SK-N-DZ (cell line): ENCODE results near the gene SLC8A1.

Experiments used
- DNase-seq: peaks from one replicate; pipeline ENCODE4 v3.0.0-alpha.2; 2015; ENCODE audit warnings: low spot score

The SLC8A1 gene

DNA sequence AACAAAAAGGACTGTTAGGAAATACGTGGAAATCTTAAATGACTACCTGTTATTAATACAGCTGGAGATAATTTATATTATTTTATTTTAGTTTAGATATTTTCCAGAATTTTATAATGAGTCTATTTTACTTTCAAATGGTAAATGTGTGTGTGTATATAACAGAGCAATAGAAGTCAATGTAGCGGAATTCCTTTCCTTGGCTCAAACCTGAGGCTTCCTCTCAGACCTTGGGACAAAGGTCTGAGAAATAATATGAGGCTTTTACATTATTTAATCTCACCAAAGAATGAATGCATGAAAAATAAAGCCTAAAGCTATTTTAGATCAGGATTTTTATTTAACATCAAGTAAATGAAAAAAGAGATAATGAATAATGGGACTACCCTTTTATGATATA, 65.7 kb downstream of the SLC8A1 start:
- no peak for DNase-seq

DNA sequence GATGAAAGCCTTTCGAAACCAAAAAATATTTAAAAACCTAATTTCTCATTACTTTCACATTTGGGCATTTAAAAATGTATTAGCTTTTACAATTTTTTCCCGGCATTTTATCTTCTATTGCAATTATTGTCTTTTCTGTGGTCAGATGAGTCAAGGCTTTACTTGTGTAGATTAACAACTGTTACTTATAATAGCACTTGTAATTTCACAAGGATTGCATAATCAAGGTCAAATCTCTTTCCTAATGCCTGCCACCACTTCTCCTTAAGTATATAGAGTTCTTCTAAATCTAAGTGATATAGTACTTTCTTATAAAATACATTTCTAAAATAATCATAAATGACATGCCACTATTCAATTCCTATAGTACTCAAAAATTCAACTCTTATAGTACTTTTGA, 67.2 kb downstream of the SLC8A1 start:
- no peak for DNase-seq

DNA sequence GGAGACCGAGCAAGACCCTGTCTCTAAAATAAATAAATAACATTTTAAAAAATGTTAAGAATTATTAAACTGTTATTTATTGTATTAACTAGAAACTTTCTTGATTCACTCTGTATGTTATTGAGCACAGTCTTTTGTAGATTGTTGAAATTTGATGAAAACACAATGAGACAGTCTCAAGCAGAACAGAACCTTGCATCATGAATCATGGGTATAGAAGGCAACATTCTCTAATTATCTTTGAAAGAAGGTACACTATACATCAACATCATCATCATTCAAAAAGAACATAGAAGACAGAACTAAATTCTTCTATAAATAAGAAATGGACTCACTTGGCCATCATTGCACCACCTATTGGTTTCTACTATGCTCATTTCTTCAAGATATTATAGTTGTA, 67.7 kb downstream of the SLC8A1 start:
- no peak for DNase-seq

DNA sequence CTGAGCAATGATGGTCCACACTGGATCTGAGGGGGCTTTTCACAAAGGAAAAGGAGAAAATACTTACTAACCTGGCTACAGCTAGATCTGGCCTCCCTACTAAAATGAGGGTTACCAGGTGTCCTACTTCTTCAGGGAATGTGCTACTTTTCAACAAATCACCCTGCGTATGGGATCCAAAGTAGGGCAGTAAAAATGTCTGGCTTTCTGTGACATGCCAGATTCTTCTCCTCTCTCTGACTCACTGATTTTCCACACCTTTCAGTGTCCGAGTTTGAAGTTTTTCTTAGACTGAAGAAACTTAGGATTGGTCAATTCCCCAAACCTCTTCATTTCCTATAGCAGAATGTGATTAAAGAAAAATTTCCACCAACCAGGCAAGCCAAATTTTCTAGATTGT, 71.2 kb downstream of the SLC8A1 start:
- DNase-seq: peak; percentile 25

DNA sequence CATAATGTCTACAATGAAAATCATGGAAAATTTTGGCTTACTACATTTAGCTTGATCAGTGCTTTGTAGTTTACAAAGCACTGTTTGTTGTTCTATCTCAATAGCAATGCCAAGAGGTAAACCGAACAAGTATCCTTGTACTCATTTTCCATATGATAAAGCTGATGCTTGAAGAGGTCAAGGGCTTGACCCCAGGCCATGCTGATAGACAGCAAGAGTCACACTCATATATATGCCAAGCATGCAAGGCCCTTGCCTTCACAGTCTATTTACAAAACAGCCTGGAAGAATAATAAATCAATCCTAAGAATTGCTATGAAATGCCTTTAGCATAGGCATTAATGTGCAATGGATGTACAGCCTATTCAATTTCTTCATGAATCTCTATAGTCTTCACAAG, 71.8 kb downstream of the SLC8A1 start:
- no peak for DNase-seq

DNA sequence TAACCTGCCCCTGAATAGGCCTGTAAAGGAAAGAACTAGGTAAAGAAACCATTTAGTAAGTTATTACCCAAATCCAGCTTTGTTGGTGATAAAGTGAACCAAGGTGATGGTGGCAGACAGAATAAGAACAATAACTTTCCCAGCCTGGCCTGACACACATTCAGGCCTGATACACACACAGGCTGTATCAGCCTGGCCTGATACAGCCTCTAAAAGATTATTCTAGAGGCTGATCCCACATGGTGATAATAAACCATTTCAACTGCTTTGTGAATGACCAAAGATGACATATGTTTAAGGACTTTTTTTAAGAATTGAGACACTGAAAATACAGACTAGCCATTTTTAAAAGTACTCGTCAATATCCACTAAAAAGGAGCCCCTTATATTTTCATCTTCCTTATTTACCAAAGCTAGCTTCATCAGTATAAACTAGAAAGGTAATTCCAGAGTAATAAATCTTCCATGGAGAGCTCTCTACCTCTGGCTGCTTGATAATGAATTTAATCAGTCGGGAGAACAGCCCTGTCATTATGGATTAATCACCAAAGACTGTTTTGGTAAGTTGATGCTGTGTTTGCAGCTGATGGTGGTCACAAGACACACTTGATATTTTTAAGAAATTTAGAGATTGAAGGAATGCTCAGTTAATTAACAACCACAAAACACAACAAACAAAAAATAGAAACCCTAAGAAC, 77.2 kb downstream of the SLC8A1 start:
- no peak for DNase-seq

DNA sequence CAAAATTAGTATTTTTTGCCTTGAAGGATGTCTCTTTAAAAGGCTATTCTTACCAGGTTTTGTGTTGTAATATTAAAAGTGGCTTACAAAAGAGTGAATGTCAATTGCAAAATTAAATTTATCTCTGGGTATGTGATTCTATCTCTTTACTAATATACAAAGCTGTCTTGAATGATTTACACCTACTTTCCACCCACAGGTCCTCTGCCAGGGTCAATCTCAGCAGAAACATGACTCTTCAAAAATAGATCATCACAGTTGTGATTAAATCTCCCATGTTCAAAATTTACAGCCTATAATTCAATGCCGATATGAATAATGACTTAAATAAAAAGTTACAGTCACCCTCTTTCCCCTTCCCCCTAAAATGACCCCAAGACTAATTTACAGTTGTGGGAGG, 78.8 kb downstream of the SLC8A1 start:
- peak; percentile 75 for DNase-seq

DNA sequence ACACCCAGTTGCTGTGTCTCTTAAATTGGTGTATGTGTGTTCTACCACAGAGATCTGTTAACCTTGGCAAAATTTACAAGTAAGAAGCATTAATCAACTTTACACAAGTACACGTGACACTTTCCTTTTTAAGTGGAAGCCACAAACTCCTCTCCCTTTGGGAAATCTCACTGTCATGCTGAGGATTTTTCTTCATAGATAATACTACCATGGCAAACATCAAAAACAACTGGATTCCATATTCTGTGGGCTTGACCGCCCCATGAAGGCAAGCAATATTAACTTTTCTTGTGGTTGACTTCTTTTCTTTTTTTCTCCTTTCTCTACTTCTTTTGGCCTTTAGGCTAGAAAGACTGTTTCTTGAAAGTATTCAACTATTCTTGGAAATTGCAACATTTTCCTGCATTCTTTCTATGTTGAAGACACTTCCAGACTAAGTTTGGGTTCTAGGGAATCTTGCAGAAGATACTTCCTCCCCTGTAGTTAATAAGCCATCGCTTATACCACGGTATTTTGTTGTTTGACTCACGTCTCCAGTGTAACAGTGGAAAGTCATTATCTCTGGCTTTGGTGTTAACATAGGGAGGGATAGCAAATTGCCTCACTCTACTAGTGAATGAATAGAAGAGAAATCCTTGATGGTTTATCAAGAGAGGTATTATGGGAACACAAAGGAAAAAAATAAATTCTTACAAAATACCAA, 79.5 kb downstream of the SLC8A1 start:
- DNase-seq: no peak

DNA sequence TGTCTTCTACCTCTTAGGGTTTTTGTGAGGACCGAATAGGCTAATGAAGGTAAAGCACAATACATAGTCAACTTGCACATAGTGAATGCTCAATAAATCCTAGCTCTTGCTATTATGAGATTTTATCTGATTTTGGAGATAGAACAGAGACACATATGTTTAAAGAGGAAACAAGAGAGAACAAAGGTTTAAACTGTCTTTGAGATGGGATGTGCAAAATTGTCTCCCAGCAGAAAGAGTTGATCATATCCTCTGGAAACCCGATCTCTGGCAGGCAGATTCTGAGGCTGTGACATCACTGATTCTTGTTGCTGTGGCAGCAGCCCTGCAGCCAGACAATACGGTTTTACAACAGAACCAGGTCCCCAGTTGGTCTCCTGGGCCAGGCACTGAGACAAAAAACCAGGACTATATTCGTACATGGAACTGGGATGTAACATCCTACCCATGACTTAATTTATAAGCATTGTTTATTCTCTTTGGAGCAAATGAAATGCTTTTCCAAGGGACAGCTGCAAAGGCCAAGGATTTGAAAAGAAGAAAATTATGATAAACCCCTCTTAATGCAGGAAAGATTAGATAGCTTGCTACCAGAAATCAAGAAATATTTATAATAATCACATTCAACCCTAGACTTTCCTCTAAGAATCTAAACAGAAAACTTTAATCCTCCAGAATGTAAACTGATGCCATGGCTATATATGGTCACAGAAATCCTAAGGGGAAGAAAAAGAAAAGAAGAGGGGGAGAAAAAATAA, 80.2 kb downstream of the SLC8A1 start:
- DNase-seq: peak; percentile 70

DNA sequence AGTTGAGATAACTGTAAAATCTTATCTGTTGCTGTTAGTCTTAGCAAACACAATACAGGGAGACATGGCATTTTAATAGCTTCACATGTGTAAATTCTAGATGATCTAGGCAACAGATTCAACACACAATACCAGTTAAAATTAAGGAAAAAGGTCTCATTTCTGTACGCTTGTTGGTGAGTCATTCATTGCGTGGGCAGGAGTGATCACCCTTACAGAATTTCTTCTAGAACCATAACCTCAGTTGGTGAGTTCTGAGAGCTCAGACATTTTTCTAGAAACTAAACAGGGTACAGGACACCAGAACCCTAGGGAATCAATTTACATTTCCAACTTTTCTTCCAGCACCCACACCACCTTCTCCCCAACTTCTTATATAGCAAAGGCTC, 81.9 kb downstream of the SLC8A1 start:
- no peak for DNase-seq

DNA sequence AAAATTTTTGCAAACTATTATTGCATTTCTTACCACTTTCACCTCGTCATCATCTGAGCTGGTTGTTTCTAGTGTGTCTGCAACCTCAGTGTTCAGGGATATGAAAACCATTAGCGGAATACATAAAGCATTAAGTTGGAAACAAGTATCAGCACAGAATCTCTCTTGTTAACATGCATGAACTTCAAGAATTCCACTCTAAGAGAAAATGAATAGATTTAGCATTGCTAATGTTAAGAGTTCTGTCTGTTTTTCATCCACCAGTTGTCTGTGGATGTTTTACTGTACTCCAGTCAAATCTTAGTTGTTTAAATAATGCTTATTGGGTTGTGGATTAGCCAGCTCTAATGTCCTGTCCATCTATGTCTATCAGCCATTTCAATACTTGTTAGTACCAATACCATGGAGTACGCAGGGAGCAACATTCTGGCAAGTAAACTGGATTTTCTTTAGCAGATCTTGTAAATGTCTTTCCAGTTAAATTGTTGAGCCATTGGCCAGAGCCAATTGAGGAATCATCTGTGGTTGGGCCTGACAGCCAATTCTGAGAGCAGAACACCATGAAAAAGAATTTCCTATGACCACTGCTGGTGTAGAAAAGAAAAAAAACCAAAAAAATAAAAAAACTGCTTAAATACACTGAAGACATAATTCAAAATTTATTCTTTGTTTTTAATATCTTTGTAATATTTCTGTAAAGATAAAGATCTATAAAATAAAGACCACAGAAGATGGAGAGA, 82.5 kb downstream of the SLC8A1 start:
- no peak for DNase-seq

DNA sequence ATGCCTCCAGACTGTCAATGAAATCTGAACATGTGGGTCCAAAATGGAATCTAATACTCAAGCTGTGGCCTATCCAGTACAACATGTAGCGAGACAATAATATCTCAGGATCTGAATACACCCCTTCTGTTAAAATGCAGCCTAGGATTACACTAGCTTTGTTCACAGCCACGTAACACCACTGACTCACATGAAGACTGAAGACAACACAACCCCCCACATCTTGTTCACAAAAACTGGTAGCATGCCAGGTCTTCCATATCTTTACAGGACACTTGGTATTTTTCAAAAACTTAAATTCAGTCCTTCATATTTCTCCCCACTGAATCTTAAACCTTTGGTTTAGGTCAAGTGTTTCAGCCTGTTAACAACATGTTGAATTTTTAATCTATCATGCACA, 84.2 kb downstream of the SLC8A1 start:
- no peak for DNase-seq

DNA sequence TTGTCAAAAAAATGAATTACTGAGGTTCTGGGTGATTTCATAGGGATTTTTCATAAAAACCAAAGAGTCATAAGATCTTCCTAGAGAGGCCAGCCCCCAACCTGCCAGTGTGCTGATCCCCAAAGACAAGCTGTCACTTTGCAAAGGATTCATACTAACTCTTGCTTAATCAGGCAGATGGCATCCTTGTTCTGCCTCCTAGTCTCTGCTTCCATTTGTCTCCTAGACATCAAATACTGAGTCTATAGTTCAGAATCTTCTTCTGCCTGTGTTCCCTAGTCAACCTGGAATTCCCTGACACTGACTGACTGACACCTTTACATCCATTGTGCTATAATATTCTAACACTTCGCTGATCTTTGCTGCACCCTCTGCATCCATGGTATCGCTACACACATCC, 84.9 kb downstream of the SLC8A1 start:
- DNase-seq: no peak

DNA sequence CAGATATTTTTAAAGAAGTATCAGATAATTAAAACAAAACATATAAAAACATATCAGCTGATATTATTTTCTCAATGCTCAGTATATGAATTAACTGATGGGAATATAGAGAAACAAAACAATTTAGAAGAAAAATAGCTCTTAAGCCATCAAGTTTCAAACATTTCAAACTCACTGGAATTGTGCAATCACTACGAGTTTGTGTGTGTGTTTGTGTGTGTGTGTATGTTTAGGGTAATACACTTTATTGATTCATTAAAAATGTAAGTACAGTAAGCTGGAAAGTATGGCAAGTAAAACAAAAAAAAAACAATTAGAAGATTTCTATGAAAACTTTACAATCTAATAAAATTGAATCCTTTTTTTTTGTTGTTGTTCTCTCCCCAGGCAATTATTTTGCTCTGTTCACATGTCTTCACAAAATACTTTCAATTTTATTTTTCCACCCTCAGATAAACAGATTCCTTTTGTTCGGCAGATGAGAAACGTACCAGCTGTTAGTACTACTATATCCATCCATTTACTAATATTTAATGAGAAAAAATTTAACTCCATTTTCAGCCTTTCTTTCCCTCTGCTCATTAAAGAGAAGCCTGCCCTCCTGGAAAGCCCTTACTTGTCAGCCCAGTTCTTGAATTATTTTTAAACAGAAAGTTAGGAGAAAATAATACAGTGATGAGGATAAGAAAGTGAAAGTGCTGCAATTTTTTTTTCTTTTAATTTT, 87.6 kb downstream of the SLC8A1 start:
- no peak for DNase-seq

DNA sequence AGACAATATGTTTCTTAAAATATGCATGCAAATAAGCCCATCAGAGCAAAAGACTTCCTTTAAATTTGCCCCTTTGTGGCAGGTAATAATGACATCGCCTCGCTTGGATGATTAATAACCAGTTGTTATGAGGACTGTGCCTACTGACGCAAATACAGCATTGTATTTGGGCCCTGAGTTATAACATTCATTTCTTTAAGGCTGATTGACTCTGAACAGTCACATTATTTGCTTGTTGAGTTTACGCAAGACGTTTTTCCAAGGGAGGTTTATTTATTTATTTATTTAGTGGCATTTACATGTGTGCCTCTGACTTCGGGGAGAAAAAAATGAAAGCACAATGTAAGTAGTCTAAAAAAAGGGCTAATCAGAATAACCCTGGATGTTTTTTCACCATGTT, 88.3 kb downstream of the SLC8A1 start:
- no peak for DNase-seq

DNA sequence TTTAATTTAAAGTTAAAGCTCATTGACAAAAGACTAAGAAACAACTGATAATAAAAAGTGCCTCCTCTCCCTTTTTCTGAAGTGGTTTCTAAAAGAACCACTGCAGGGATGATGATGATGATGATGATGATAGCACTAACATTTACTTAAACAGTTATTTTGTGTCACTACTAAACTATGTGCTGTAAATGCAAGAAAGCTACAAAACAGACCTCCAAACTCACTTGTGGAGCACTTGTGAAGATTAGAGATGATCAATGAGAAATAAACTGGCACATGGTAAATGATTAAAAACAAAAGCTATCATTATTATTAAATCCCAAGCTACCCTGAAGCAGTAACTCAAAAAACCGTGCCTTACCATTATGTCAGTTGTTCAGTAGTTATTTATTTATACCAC, 88.7 kb downstream of the SLC8A1 start:
- DNase-seq: no peak

DNA sequence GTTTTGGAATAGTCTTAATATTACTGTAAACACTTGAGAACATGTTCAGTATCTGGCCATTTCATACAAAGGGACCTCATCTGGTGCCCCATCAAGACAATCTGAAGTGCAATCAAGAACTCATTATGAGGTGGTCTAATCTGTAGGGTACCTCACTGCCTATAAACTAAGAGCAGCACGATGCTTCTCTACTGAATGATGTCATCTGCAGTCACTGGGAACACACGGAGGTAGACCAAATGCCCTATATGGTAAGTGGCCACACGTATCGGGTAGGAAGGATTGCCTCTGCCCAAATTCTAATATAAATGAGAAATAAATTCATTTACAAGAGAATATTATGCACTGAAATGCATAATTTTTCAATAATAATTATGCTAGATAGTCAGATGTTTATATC, 90.4 kb downstream of the SLC8A1 start:
- no peak for DNase-seq

DNA sequence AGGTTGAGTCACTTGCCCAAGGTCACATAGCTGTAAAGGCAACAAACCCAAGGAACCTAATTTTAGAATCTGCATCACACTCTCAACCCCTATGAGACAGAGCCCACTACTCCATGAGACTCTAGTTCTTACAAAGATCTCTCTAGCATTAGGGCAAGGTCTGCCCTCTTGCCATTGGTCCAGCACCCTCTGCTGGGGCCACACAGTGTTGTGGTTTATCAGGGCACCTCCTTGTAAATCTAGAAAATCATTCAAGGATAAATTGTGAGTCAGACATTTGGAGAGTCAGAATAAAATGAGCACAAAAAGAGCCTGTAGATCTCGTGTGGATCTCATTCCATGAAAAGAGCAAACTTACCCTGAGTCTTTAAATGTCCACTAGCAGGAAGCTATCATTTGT, 91.2 kb downstream of the SLC8A1 start:
- DNase-seq: no peak

DNA sequence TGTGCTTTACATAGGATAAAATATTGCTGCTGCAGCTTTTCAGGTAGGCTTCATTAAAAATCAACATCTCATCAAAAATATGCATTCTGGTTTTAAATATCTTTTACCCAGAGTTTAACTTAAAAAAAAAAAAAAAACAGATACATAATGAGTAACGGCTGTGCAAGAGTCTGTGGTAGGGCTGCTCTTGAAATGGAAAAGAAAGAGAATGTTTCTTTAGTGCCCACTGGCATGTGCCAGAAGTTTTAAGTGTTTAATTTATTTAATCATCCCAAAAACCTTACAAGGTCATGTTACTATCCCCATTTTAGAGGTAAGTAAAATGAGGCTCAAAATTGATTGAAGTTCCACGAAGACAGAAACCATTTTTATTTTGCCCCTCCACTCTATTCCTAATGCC, 92.1 kb downstream of the SLC8A1 start:
- no peak for DNase-seq

DNA sequence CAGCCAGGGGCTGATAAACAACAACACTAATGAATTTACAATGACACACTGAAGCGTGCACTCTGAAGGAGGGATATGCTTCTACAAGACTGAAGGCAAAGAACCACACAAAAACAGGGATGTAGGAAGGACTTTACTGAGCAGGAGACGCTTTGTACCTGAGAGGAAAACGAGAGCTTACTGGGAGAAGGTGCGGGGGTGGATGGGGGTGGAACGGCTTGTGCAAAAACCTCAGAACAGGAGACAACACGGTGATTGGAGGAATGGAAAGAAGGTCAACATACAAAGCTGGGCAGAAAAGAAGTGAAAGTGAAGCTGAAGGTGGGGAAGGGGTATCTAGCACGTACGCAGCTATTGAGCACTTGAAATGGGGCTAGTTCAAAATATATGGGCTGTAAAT, 93.1 kb downstream of the SLC8A1 start:
- no peak for DNase-seq

DNA sequence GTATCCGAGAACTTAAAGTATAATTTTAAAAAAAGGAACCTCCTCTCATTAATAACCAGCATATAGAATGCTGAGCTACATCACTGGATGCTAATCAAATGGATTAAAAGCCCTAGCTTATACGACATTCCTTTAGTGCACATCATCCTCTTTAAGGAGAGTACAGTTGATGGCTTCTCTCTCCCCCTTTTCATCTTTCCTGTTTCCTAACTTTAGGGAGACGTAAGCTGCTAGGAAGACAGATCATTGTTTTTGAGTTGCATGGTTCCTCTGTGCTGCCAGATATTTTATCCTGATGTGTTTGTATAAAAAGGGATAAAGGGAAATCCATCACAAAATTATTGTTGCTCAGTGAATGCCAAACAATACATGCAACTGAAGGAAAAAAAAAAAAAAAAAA, 94.2 kb downstream of the SLC8A1 start:
- no peak for DNase-seq

DNA sequence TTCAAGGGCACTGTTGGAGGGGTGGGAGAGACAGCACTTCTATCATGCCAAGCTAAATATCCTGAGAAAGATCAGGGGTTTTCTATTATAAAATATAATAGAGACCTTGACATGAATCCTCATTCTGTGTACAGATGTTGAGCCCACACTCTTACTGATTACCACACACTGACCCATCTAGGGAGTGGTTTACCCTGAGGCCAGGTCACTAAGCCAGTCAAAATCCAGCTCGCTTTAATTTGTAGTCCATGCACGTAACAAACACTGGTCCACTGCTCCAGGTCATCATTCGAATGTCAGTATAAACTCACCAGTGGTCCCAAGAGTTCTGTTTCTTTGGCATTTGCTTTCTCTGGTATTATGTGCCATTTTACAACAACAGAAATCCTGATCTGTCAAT, 96.4 kb downstream of the SLC8A1 start:
- DNase-seq: no peak
